IMR-90 (cell line): ENCODE data around the gene NGB. TPM values are rescaled to one million over a fixed set of nuclear protein-coding genes. Genes with fewer than 3 reads are reported as not detected.

Experiments used
- ATAC-seq: fragments of 200-7000 bp; cut with Tn5 transposase; 2 replicates; pipeline ENCODE4 v1.9.1; 2020; ENCODE audit warnings: low read depth, mild to moderate bottlenecking, moderate library complexity
- BruUV-seq: library from RNA; stranded (reverse); fragments of 400-500 nt; replicated peaks from 2 replicates; lab custom pipeline; 2021; lab: Mats Ljungman, UMichigan
- CTCF ChIA-PET: fragments of 300-600 bp; formaldehyde crosslinking; extraction: SDS; loops from one replicate; lab custom pipeline; 2021; ENCODE audit warnings: antibody characterized with exemption; lab: Yijun Ruan, JAX
- POLR2A ChIA-PET: fragments of 300-600 bp; sonication (Branson Sonifier 250); formaldehyde crosslinking; loops from one replicate; lab custom pipeline; 2022; ENCODE audit warnings: antibody characterized with exemption; ENCODE audit not compliant: unreplicated experiment; lab: Charles Lee
- DNase-seq: peaks from one replicate; pipeline ENCODE4 v3.0.0; 2013
- H2AFZ ChIP-seq: replicated peaks from 2 replicates; pipeline ENCODE3; 2013; ENCODE audit warnings: low read length, mild to moderate bottlenecking; ENCODE audit not compliant: poor library complexity
- H2AK5ac ChIP-seq: 2 replicates; pipeline ENCODE4 v1.6.1; 2013; ENCODE audit warnings: low read depth, low read length, inconsistent platforms
- H2AK9ac ChIP-seq: replicated peaks from 2 replicates; pipeline ENCODE3; 2013; ENCODE audit warnings: mild to moderate bottlenecking, low read depth, low read length, moderate library complexity; ENCODE audit not compliant: poor library complexity
- H2BK120ac ChIP-seq: 2 replicates; pipeline ENCODE4 v1.6.1; 2013; ENCODE audit warnings: low read depth, low read length, inconsistent platforms
- H2BK15ac ChIP-seq: 3 replicates; pipeline ENCODE4 v1.6.1; 2013; ENCODE audit warnings: low read depth, low read length, inconsistent platforms
- H2BK20ac ChIP-seq: 2 replicates; pipeline ENCODE4 v1.6.1; 2013; ENCODE audit warnings: low read depth, mild to moderate bottlenecking, inconsistent platforms, low read length, moderate library complexity
- H2BK5ac ChIP-seq: 2 replicates; pipeline ENCODE4 v1.6.1; 2013; ENCODE audit warnings: mild to moderate bottlenecking, low read depth, low read length, inconsistent platforms; ENCODE audit not compliant: poor library complexity, severe bottlenecking
- H3K14ac ChIP-seq: replicated peaks from 2 replicates; pipeline ENCODE4 v1.6.1; 2013; ENCODE audit warnings: low read depth, low read length, inconsistent platforms
- H3K18ac ChIP-seq: 2 replicates; pipeline ENCODE4 v1.6.1; 2013; ENCODE audit warnings: low read depth, low read length, control low read depth
- H3K23ac ChIP-seq: 2 replicates; pipeline ENCODE4 v1.6.1; 2013; ENCODE audit warnings: low read depth, low read length, inconsistent platforms
- H3K27ac ChIP-seq: 2 replicates; pipeline ENCODE4 v1.5.1; 2013; ENCODE audit warnings: mild to moderate bottlenecking, control low read depth, low read length; ENCODE audit not compliant: insufficient read depth
- H3K27me3 ChIP-seq: 2 replicates; pipeline ENCODE4 v1.6.1; 2013; ENCODE audit warnings: low read length; ENCODE audit not compliant: control insufficient read depth, insufficient read depth
- H3K36me3 ChIP-seq: 2 replicates; pipeline ENCODE4 v1.6.1; 2013; ENCODE audit warnings: low read length, mixed read lengths; ENCODE audit not compliant: control insufficient read depth, insufficient read depth
- H3K4ac ChIP-seq: 2 replicates; pipeline ENCODE4 v1.6.1; 2013; ENCODE audit warnings: low read depth, low read length, inconsistent platforms
- H3K4me1 ChIP-seq: 2 replicates; pipeline ENCODE4 v1.6.1; 2013; ENCODE audit warnings: low read length, mixed read lengths; ENCODE audit not compliant: control insufficient read depth, insufficient read depth
- H3K4me2 ChIP-seq: 2 replicates; pipeline ENCODE4 v1.6.1; 2013; ENCODE audit warnings: low read depth, mild to moderate bottlenecking, control low read depth, low read length, moderate library complexity
- H3K4me3 ChIP-seq: 2 replicates; pipeline ENCODE4 v1.5.1; 2013; ENCODE audit warnings: low read depth, mild to moderate bottlenecking, control low read depth, low read length, moderate library complexity; ENCODE audit not compliant: insufficient read depth
- H3K56ac ChIP-seq: 2 replicates; pipeline ENCODE4 v1.6.1; 2013; ENCODE audit warnings: low read length, inconsistent platforms; ENCODE audit not compliant: insufficient read depth; ENCODE audit errors: extremely low read depth
- H3K79me1 ChIP-seq, 2 experiments: 2 replicates each; pipeline ENCODE4 v1.6.1; 2013; ENCODE audit warnings: low read length in 2 of 2, inconsistent platforms in 1 of 2, low read depth in 1 of 2
- H3K9ac ChIP-seq: 2 replicates; pipeline ENCODE4 v1.6.1; 2013; ENCODE audit warnings: low read depth, low read length, control low read depth
- H3K9me1 ChIP-seq: 2 replicates; pipeline ENCODE4 v1.6.1; 2013; ENCODE audit warnings: low read length, inconsistent platforms; ENCODE audit not compliant: insufficient read depth
- H3K9me3 ChIP-seq: 2 replicates; pipeline ENCODE4 v1.6.1; 2013; ENCODE audit warnings: low read length; ENCODE audit not compliant: control insufficient read depth, insufficient read depth
- H4K20me1 ChIP-seq: 2 replicates; pipeline ENCODE4 v1.6.1; 2013; ENCODE audit warnings: low read length, inconsistent platforms; ENCODE audit not compliant: insufficient read depth
- H4K5ac ChIP-seq: 2 replicates; pipeline ENCODE4 v1.6.1; 2013; ENCODE audit warnings: mild to moderate bottlenecking, low read depth, low read length, control low read depth
- H4K8ac ChIP-seq, 2 experiments: 2 replicates each; pipeline ENCODE4 v1.6.1; 2013; ENCODE audit warnings: low read depth in 2 of 2, low read length in 2 of 2, control low read depth in 1 of 2, inconsistent platforms in 1 of 2
- H4K91ac ChIP-seq: 2 replicates; pipeline ENCODE4 v1.6.1; 2013; ENCODE audit warnings: low read depth, low read length, inconsistent platforms; ENCODE audit not compliant: insufficient read depth
- CEBPB ChIP-seq: IDR thresholded peaks from 2 replicates; pipeline ENCODE4 v1.6.1; 2012; ENCODE audit warnings: low read depth, low read length, improper control_type of control experiment
- WGBS, 2 experiments: methylation state at CpG; one replicate each; pipeline versions ENCODE4 v1.1.5 to v1.1.7; 2013; ENCODE audit warnings: missing lambda C conversion rate in 2 of 2; ENCODE audit not compliant: insufficient read length in 1 of 2; ENCODE audit errors: extremely low coverage in 2 of 2; 5-methylcytosine and 5-hydroxymethylcytosine counted together
- dilution Hi-C: fragments of 300-500 bp; cut with HindIII; formaldehyde crosslinking; loops from one replicate; pipeline ENCODE4 v1.14.3; 2018; ENCODE audit warnings: low sequenced_read_pairs; ENCODE audit not compliant: unreplicated experiment
- in situ Hi-C: fragments of 300-500 bp; cut with MboI; formaldehyde crosslinking; loops from 3 replicates; pipeline ENCODE4 v1.14.3; 2019; ENCODE audit warnings: low sequenced_read_pairs, inconsistent platforms, mixed read lengths
- intact Hi-C: fragments of 100-400 bp; cut with micrococcal nuclease; formaldehyde crosslinking; loops from 2 replicates; pipeline ENCODE4 v1.10.0; 2022
- polyA plus RNA-seq, 3 experiments: library from polyadenylated mRNA; depleted of rRNA; stranded (reverse); fragments of >200 nt; gene quantifications; 2 replicates each; pipeline ENCODE4 v1.2.3, GENCODE V29; 2012; ENCODE audit warnings: low replicate concordance in 1 of 3
- total RNA-seq: library from RNA; depleted of rRNA; stranded (reverse); fragments of >200 nt; gene quantifications from 2 replicates; pipeline ENCODE4 v1.2.3, GENCODE V29; 2012

NGB gene
- total and polyA plus RNA-seq, 2 of the 4 experiments (the other 2 are of a cell fraction) = not detected

- H3K79me1 ChIP-seq = peaks cover 23 to 59% of the 10 kb centered on the region in 2 experiments
- no peak overlapping the region for H3K23ac ChIP-seq
- H2BK15ac ChIP-seq = no peak overlapping the region
- no peak overlapping the region for H3K14ac ChIP-seq
- peaks cover 13% of the 10 kb centered on the region for H3K9me1 ChIP-seq
- intact Hi-C loops (loop anchor here (1.0 kb wide), 1 partner anchor 16 kb away; no protein-coding TSS in a partner anchor), in situ Hi-C loops (loop anchor here (5.0 to 25.0 kb wide), 2 partner anchors 165 to 430 kb away; no protein-coding TSS in a partner anchor), dilution Hi-C loops (no loop called here)
- H4K5ac ChIP-seq = no peak overlapping the region
- H4K91ac ChIP-seq = no peak overlapping the region
- H2AK9ac ChIP-seq = no peak overlapping the region
- CTCF ChIA-PET = interaction anchor here (0.6 to 6.2 kb wide), 6 partner anchors 10 to 174 kb away, joined by 3 to 116 read pairs (median 9); no protein-coding TSS in a partner anchor
- no peak overlapping the region for H2AK5ac ChIP-seq
- no peaks in the 10 kb centered on the region for H3K27me3 ChIP-seq
- 77% methylated on average over 4 of the region's 5 CpGs; no CpG with 5 or more reads in 1 of the 2 experiments for WGBS, 2 experiments
- H3K4me1 ChIP-seq = peaks cover 15% of the 10 kb centered on the region
- H3K56ac ChIP-seq = no peak overlapping the region
- no peak overlapping the region for H2BK5ac ChIP-seq
- no peak overlapping the region for H3K4me3 ChIP-seq
- no TSS peak for BruUV-seq
- H3K9me3 ChIP-seq = no peaks in the 10 kb centered on the region
- DNase-seq = no peak
- peaks cover 9% of the 10 kb centered on the region for H4K20me1 ChIP-seq
- TF ChIP-seq CEBPB = no peak
- no peaks in the 10 kb centered on the region for H3K36me3 ChIP-seq
- H3K27ac ChIP-seq = no peak overlapping the region
- H3K4me2 ChIP-seq = no peak overlapping the region
- H4K8ac ChIP-seq = no peak overlapping the region
- no peak overlapping the region for H3K18ac ChIP-seq
- POLR2A ChIA-PET = no interaction called here
- H3K9ac ChIP-seq = no peak overlapping the region
- H2BK120ac ChIP-seq = no peak overlapping the region
- no peak for ATAC-seq
- H2AFZ ChIP-seq = no peak overlapping the region
- no peak overlapping the region for H3K4ac ChIP-seq
- H2BK20ac ChIP-seq = no peak overlapping the region
These were observed 45.9 kb upstream of the NGB start for GRCh38 chr14:77316872-77317301.
